ENCODE measurements around the gene TRIP13.
"Not testable (repeated sequence)": the region's sequence is repeated elsewhere in the genome, so short reads cannot be mapped to it uniquely, and the experiment has no call there.

TRIP13 gene

GRCh38 chr5:892394-893136 is at the start of gene TRIP13, which contains the start of gene BRD9:
Gene TRIP13, plus strand, starts transcription at chr5:892884. Its CDS starts 115 bp downstream, at chr5:892999.
Gene BRD9, minus strand, starts transcription at chr5:892801. Its CDS starts 144 bp downstream, at chr5:892657.
- peak; percentile 78 for DNase-seq (ENCODE audit: low spot score)

GRCh38 chr5:843371-843770 is 49.3 kb upstream of the TRIP13 start:
- not testable (repeated sequence) for DNase-seq (ENCODE audit: low spot score)

GRCh38 chr5:843926-844325 is 48.8 kb upstream of the TRIP13 start:
- not testable (repeated sequence) for DNase-seq (ENCODE audit: low spot score)

GRCh38 chr5:844426-844825 is 48.3 kb upstream of the TRIP13 start:
- not testable (repeated sequence) for DNase-seq (ENCODE audit: low spot score)

- DNase-seq (ENCODE audit: low spot score), result not testable (repeated sequence)
These were observed 47.5 kb upstream of the TRIP13 start for GRCh38 chr5:845031-845675.

GRCh38 chr5:845676-846601 is 46.7 kb upstream of the TRIP13 start:
- DNase-seq (ENCODE audit: low spot score), result not testable (repeated sequence)

- DNase-seq (ENCODE audit: low spot score), result not testable (repeated sequence)
These were observed 46.0 kb upstream of the TRIP13 start for GRCh38 chr5:846602-847091.

- not testable (repeated sequence) for DNase-seq (ENCODE audit: low spot score)
These were observed 45.5 kb upstream of the TRIP13 start for GRCh38 chr5:847212-847611.

GRCh38 chr5:847736-848135 is 44.9 kb upstream of the TRIP13 start:
- DNase-seq (ENCODE audit: low spot score), result not testable (repeated sequence)

- DNase-seq (ENCODE audit: low spot score), result no peak
These were observed 44.0 kb upstream of the TRIP13 start for GRCh38 chr5:848671-849111.

GRCh38 chr5:849651-850301 is 42.9 kb upstream of the TRIP13 start:
- no peak for DNase-seq (ENCODE audit: low spot score)

GRCh38 chr5:850511-851006 is 42.1 kb upstream of the TRIP13 start, which contains the start of gene ZDHHC11:
Gene ZDHHC11, minus strand, starts transcription at chr5:850986. Its CDS starts 384 bp downstream, at chr5:850602.
- DNase-seq (ENCODE audit: low spot score), result no peak

GRCh38 chr5:851076-851475 is 41.6 kb upstream of the TRIP13 start:
- no peak for DNase-seq (ENCODE audit: low spot score)

- DNase-seq (ENCODE audit: low spot score), result no peak
These were observed 41.1 kb upstream of the TRIP13 start for GRCh38 chr5:851553-851952.

- DNase-seq (ENCODE audit: low spot score), result no peak
These were observed 40.7 kb upstream of the TRIP13 start for GRCh38 chr5:852018-852417.

- no peak for DNase-seq (ENCODE audit: low spot score)
These were observed 40.0 kb upstream of the TRIP13 start for GRCh38 chr5:852431-853401.

- not testable (repeated sequence) for DNase-seq (ENCODE audit: low spot score)
These were observed 39.1 kb upstream of the TRIP13 start for GRCh38 chr5:853416-854090.

GRCh38 chr5:854217-854616 is 38.5 kb upstream of the TRIP13 start:
- no peak for DNase-seq (ENCODE audit: low spot score)

- DNase-seq (ENCODE audit: low spot score), result no peak
These were observed 37.5 kb upstream of the TRIP13 start for GRCh38 chr5:854966-855743.
